Stimulated activated naive CD8-positive, alpha-beta T cell treated with anti-CD3 and anti-CD28 coated beads, Interleukin-15, Interleukin-2, amounts not matched to agents 100 ng/mL and 50 ng/mL, for 24 hours (primary cell): ENCODE results near the gene PRMT9.
A peak's percentile ranks its signal among the peaks of the same experiment; 100 is the strongest.

Source experiments
- H3K27ac Mint-ChIP-seq: one replicate; pipeline ENCODE4 v1.8.0; 2021; ENCODE audit warnings: mild to moderate bottlenecking, mixed read lengths
- H3K27me3 Mint-ChIP-seq: one replicate; pipeline ENCODE4 v1.8.0; 2021; ENCODE audit warnings: mixed read lengths
- H3K36me3 Mint-ChIP-seq: one replicate; pipeline ENCODE4 v1.8.0; 2021; ENCODE audit warnings: low read depth, mixed read lengths
- H3K4me1 Mint-ChIP-seq: one replicate; pipeline ENCODE4 v1.8.0; 2021; ENCODE audit warnings: low read depth, mixed read lengths
- H3K4me3 Mint-ChIP-seq: one replicate; pipeline ENCODE4 v1.8.0; 2021; ENCODE audit warnings: mild to moderate bottlenecking, mixed read lengths
- H3K9me3 Mint-ChIP-seq: one replicate; pipeline ENCODE4 v1.8.0; 2021; ENCODE audit warnings: mixed read lengths

Gene PRMT9

DNA sequence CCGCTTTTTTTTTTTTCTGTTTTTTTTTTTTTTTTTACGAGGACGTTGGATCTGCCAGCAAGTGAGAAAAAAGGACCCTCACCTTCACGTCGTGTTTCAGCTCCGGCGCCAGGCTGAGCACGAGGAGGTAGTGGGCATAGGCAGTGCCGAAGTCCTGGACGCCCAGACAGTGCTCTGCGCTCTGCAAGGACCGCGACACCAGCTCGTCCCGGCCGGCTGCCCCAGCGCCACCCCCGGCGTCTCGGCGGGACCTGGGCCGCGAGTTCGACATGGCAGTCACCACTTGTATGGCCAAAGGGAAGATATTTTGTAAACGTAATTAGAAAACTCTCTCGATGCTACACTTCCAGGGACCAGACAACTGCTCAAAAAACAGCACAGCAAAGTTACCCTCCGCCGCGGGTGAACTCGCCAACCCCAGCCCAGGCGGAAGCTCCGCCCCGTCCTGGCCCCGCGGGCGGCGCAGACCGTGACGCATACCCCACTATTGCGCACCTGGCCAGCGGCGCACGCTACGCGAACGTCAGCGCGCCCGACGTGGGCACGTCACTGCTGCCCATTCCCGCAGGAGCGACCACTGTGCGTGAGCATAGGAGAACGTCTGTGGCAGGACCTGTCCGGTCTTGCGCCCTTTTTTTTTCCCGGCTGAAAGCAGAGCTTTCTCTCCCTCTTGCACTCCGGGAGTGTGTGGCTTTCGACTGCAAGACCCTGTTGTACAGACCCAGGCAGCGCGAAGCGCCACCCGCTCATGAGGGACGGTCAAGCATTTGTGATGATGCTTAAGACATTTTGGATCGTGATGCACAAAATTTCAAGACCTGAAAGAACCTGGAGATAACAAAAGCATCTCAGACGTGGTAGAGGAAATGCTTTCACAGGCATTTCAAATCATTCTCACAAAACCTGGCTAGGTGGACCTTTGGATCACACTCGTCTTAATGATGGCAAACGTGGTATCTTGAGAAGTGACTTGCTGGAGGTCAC is at the start of gene PRMT9:
TSS of gene PRMT9 (minus strand) at position 447 of the 984 bp plus-strand sequence. CDS start at position 271, 176 bp downstream.
- no peaks in the 10 kb centered on the region for H3K27me3 Mint-ChIP-seq
- no peaks in the 10 kb centered on the region for H3K9me3 Mint-ChIP-seq
- H3K36me3 Mint-ChIP-seq, result peaks cover 1% of the 10 kb centered on the region
- peaks cover 33% of the 10 kb centered on the region for H3K4me1 Mint-ChIP-seq
- peak within 1 kb of the TSS; percentile 91 for H3K27ac Mint-ChIP-seq
- peak within 1 kb of the TSS; percentile 98 for H3K4me3 Mint-ChIP-seq

GRCh38 chr4:147732518-147733235 is 48.7 kb upstream of the PRMT9 start:
- Mint-ChIP-seq H3K4me1 (peaks cover 20% of the 10 kb centered on the region), H3K27me3 (peaks cover 26% of the 10 kb centered on the region), H3K4me3 (peak overlapping the region; percentile 90), H3K9me3 (no peaks in the 10 kb centered on the region), H3K36me3 (no peaks in the 10 kb centered on the region), H3K27ac (peak overlapping the region; percentile 90)

- Mint-ChIP-seq H3K36me3 (no peaks in the 10 kb centered on the region), H3K9me3 (no peaks in the 10 kb centered on the region), H3K4me3 (peak within 1 kb of the TSS; percentile 90), H3K4me1 (peaks cover 20% of the 10 kb centered on the region), H3K27me3 (peaks cover 26% of the 10 kb centered on the region), H3K27ac (peak within 1 kb of the TSS; percentile 90)
Observed at GRCh38 chr4:147731580-147732517, 47.9 kb upstream of the PRMT9 start, which contains the start of gene ARHGAP10. ARHGAP10 (plus strand) TSS chr4:147732088; CDS start chr4:147732302, 214 bp downstream.

DNA sequence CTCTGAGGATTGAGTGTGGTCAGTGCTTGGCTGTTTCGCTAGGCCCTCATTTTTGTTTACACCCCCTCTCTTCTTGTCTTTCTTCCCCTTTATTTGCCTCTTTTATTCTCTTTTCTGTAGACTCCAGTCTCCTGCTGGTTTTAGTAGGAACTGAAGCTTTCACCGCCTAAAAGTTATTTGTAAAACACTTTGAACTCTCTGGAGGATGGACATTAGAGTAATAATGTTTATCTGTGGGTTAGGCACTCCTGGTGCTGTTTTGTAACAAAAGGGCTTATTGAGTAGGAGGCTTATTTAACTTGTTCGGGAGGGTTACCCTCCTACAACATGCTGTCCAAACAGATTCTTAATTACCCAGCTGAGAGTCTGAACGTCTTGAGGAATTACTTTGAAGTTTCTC is 46.4 kb upstream of the PRMT9 start:
- H3K36me3 Mint-ChIP-seq, result no peaks in the 10 kb centered on the region
- no peak overlapping the region for H3K4me3 Mint-ChIP-seq
- H3K27ac Mint-ChIP-seq, result no peak overlapping the region
- peaks cover 20% of the 10 kb centered on the region for H3K4me1 Mint-ChIP-seq
- H3K9me3 Mint-ChIP-seq, result no peaks in the 10 kb centered on the region
- H3K27me3 Mint-ChIP-seq, result peaks cover 24% of the 10 kb centered on the region

DNA sequence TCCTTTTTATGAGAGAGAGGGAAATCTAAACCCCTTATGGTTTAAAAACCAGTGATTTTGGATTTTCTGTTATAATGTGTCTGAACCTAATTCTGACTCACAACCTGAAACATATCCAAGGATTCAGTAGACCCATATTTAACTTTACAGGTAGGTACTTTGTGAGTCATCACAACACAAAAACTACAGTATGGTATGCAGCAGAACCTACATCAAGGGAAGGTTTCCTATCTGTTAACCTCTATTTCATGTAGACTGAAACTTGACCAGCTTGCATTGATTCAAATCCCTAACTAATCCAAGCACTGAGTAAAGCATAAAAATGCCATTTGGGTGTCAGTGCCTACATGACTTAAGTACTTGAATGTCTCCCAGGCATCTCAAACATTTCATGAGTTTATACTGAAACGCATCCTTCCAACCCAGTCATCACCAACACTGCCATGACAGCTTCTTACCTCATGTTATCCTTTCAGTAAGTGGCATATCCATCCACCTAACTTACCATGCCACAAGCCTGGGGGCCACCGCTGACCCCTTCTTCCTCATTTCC is 43.6 kb upstream of the PRMT9 start:
- Mint-ChIP-seq H3K36me3 (no peaks in the 10 kb centered on the region), H3K4me1 (peaks cover 7% of the 10 kb centered on the region), H3K27me3 (peaks cover 8% of the 10 kb centered on the region), H3K27ac (no peak overlapping the region), H3K4me3 (no peak overlapping the region), H3K9me3 (no peaks in the 10 kb centered on the region)

- Mint-ChIP-seq H3K36me3 (no peaks in the 10 kb centered on the region), H3K9me3 (no peaks in the 10 kb centered on the region), H3K27ac (no peak overlapping the region)
Observed at GRCh38 chr4:147725673-147726072, 41.7 kb upstream of the PRMT9 start.

GRCh38 chr4:147724468-147725201 is 40.7 kb upstream of the PRMT9 start:
- no peaks in the 10 kb centered on the region for H3K4me1 Mint-ChIP-seq

More at GRCh38 chr4:147725673-147726072, 41.7 kb upstream of the PRMT9 start:
- H3K4me1 Mint-ChIP-seq, result no peaks in the 10 kb centered on the region
- no peak overlapping the region for H3K4me3 Mint-ChIP-seq
- H3K27me3 Mint-ChIP-seq, result peaks cover 8% of the 10 kb centered on the region

GRCh38 chr4:147723326-147723725 is 39.4 kb upstream of the PRMT9 start:
- Mint-ChIP-seq H3K4me3 (no peak overlapping the region), H3K27ac (no peak overlapping the region), H3K36me3 (no peaks in the 10 kb centered on the region), H3K27me3 (peaks cover 7% of the 10 kb centered on the region), H3K9me3 (no peaks in the 10 kb centered on the region), H3K4me1 (no peaks in the 10 kb centered on the region)

More at GRCh38 chr4:147724468-147725201, 40.7 kb upstream of the PRMT9 start:
- no peak overlapping the region for H3K27ac Mint-ChIP-seq
- no peak overlapping the region for H3K4me3 Mint-ChIP-seq
- no peaks in the 10 kb centered on the region for H3K9me3 Mint-ChIP-seq
- H3K36me3 Mint-ChIP-seq, result no peaks in the 10 kb centered on the region
- H3K27me3 Mint-ChIP-seq, result peaks cover 7% of the 10 kb centered on the region

- H3K27ac Mint-ChIP-seq, result no peak overlapping the region
- no peak overlapping the region for H3K4me3 Mint-ChIP-seq
- H3K27me3 Mint-ChIP-seq, result peaks cover 12% of the 10 kb centered on the region
- H3K4me1 Mint-ChIP-seq, result peaks cover 3% of the 10 kb centered on the region
- H3K36me3 Mint-ChIP-seq, result no peaks in the 10 kb centered on the region
- H3K9me3 Mint-ChIP-seq, result no peaks in the 10 kb centered on the region
Observed at GRCh38 chr4:147717878-147718277, 33.9 kb upstream of the PRMT9 start.

GRCh38 chr4:147714575-147715401 is 30.8 kb upstream of the PRMT9 start:
- H3K9me3 Mint-ChIP-seq, result no peaks in the 10 kb centered on the region

GRCh38 chr4:147709999-147710398 is 26.0 kb upstream of the PRMT9 start:
- no peaks in the 10 kb centered on the region for H3K4me1 Mint-ChIP-seq
- no peaks in the 10 kb centered on the region for H3K36me3 Mint-ChIP-seq
- H3K9me3 Mint-ChIP-seq, result no peaks in the 10 kb centered on the region
- H3K27me3 Mint-ChIP-seq, result no peaks in the 10 kb centered on the region
- no peak overlapping the region for H3K27ac Mint-ChIP-seq
- no peak overlapping the region for H3K4me3 Mint-ChIP-seq

More at GRCh38 chr4:147714575-147715401, 30.8 kb upstream of the PRMT9 start:
- Mint-ChIP-seq H3K4me3 (no peak overlapping the region), H3K4me1 (peaks cover 3% of the 10 kb centered on the region), H3K27me3 (peaks cover 9% of the 10 kb centered on the region), H3K36me3 (no peaks in the 10 kb centered on the region), H3K27ac (no peak overlapping the region)

DNA sequence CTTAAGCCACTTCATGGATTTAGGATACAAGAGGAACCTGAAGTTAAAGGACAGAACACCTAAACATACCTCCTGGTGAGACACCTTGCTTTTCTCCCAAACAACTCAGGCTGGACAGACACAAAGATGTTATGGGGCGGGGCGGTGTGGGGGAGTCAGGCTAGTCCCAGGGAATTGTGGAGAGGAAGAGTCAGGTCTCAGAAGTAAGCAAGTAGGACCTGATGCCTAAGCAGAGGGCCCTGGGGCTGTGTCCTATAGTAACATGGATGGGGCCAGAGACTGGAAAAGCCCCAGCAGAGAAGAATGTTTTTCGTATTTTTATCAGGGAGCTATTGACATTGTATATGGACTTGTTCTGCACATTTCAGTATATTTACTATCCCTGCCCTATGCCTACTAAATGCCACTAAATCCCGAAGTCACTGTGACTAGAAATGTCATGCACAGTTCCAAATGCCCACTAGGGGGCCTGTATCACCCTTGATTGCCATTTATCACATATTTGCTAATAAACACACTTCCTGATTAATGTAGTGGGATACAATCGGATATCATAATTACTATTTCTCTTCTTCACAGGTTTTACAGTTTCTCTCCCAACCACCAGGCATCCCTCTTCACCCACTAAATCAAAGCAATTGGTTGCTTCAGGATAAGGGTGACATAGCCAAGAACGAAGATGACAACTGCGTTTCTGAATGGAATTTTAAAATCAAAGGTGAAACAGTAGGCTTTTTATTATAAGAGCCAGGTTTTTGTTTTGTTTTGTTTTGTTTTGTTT is 24.1 kb upstream of the PRMT9 start:
- Mint-ChIP-seq H3K27me3 (no peaks in the 10 kb centered on the region), H3K36me3 (no peaks in the 10 kb centered on the region), H3K27ac (no peak overlapping the region), H3K4me1 (no peaks in the 10 kb centered on the region), H3K9me3 (no peaks in the 10 kb centered on the region), H3K4me3 (no peak overlapping the region)
